Measurements from ENCODE around the gene GLYR1. TPM values are rescaled to one million over a fixed set of nuclear protein-coding genes. Genes with fewer than 3 reads are reported as not detected.
A peak's percentile ranks its signal among the peaks of the same experiment; 100 is the strongest.

Gene GLYR1
- total and polyA plus RNA-seq, 9 of the 15 experiments (the other 6 are each of a cell fraction or from before 2014, with no cell fraction given): 6.7 to 99.2 (median 60.2) TPM

GRCh38 chr16:4883501-4883900 is 36.4 kb upstream of the GLYR1 start:
- WGBS (ENCODE audit: insufficient coverage, low coverage, missing lambda C conversion rate): 98% methylated on average over 25 of the region's 25 CpGs
- peaks cover 3% of the 10 kb centered on the region for H3K9me1 ChIP-seq (ENCODE audit: control insufficient read depth, insufficient read depth, low read length)
- no peaks in the 10 kb centered on the region; the same call in 1 of the 2 replicates for H4K20me1 ChIP-seq (replicated peaks; ENCODE audit: control insufficient read depth, insufficient read depth, low read length)
- FAIRE-seq: no peak
- no peak for ATAC-seq
- H3K4me1 ChIP-seq (replicated peaks in 1 of 2; ENCODE audit: control insufficient read depth in 2 of 2, insufficient read depth in 2 of 2, low read length in 2 of 2): peaks cover 25 to 38% of the 10 kb centered on the region in 2 experiments; a peak in 4 of 5 replicates
- H3K4me3 ChIP-seq: no peak overlapping the region
- H3K36me3 ChIP-seq (ENCODE audit: control insufficient read depth, insufficient read depth, low read length): peaks cover 77% of the 10 kb centered on the region
- H3K27ac ChIP-seq (ENCODE audit: extremely low read depth, low read depth, low read length): no peak overlapping the region
- TF ChIP-seq ZC3H4 (CRISPR knock-in tag; IDR thresholded peaks at IDR 0.05; ENCODE audit: borderline replicate concordance): no peak
- TF ChIP-seq PHF21A (IDR thresholded peaks at IDR 0.05; ENCODE audit: borderline replicate concordance, low read depth): no peak
- TF ChIP-seq, protein P1, sequence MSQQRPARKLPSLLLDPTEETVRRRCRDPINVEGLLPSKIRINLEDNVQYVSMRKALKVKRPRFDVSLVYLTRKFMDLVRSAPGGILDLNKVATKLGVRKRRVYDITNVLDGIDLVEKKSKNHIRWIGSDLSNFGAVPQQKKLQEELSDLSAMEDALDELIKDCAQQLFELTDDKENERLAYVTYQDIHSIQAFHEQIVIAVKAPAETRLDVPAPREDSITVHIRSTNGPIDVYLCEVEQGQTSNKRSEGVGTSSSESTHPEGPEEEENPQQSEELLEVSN (IDR thresholded peaks at IDR 0.05; ENCODE audit: borderline replicate concordance in 1 of 2, extremely low read depth in 1 of 2, insufficient read depth in 1 of 2, insufficient read length in 1 of 2, low read depth in 1 of 2, low read length in 1 of 2, poor library complexity in 1 of 2, severe bottlenecking in 1 of 2): peak in 1 of 2 experiments; percentile 9
- TF ChIP-seq ZNF165 (CRISPR knock-in tag; IDR thresholded peaks at IDR 0.05; ENCODE audit: borderline replicate concordance): no peak
- TF ChIP-seq HDAC6 (IDR thresholded peaks at IDR 0.05; ENCODE audit: low read depth, low read length): no peak
- TF ChIP-seq MEIS2 (IDR thresholded peaks at IDR 0.05; ENCODE audit: partially characterized antibody): no peak
- no peak for TF ChIP-seq ZSCAN29 (IDR thresholded peaks at IDR 0.05)
- no peak for TF ChIP-seq MEF2A (IDR thresholded peaks at IDR 0.05; ENCODE audit: control insufficient read depth, low read depth, low read length)
- H3K9me3 ChIP-seq (replicated peaks; ENCODE audit: control insufficient read depth, insufficient read depth, low read depth, low read length): peaks cover 7% of the 10 kb centered on the region; the same call in 1 of the 2 replicates
- in situ Hi-C loops (cut with MboI): no loop called here
- BruUV-seq (replicated peaks): no TSS peak
- no peak overlapping the region for H3K4me2 ChIP-seq (ENCODE audit: insufficient read depth, low read length)
- ChIA-PET POLR2A (interaction anchor here (0.9 to 3.6 kb wide), 3 partner anchors 9 to 18 kb away, joined by 3 to 19 read pairs (median 5); no protein-coding TSS in a partner anchor), CTCF (ENCODE audit: low intra/inter-chr PET ratio) (no interaction called here)
- H3K79me2 ChIP-seq (ENCODE audit: control insufficient read depth, insufficient read depth, low read length): no peaks in the 10 kb centered on the region
- no peaks in the 10 kb centered on the region for H3K27me3 ChIP-seq (ENCODE audit: control insufficient read depth in 2 of 2, insufficient read depth in 2 of 2, low read length in 2 of 2)
- intact Hi-C loops (cut with micrococcal nuclease): loop anchor here (10.0 kb wide), 1 partner anchor 51 kb away; the partner anchor contains the start of gene PPL
- DNase-seq (ENCODE audit: extremely low read depth in 1 of 4, low spot score in 3 of 4): no peak
- no peak overlapping the region for H3K9ac ChIP-seq (ENCODE audit: insufficient read depth in 1 of 2, low read depth in 2 of 2, low read length in 2 of 2)
- no peak overlapping the region for H2AFZ ChIP-seq (ENCODE audit: low read depth, low read length)

Data from K562 (cell line).